Vagina (tissue), 2 donors: ENCODE measurements around the gene DIO3. TPM values are rescaled to one million over a fixed set of nuclear protein-coding genes. Genes with fewer than 3 reads are reported as not detected.

ENCODE experiments used
- DNase-seq, 2 donors: peaks; one replicate each; pipeline ENCODE4 v3.0.0-alpha.2; 2017; ENCODE audit errors: extremely low spot score in 2 of 2
- H3K27ac ChIP-seq: fragments of 200-600 bp; sonication (generic); one replicate; pipeline ENCODE4 v1.5.1; 2019
- H3K27me3 ChIP-seq: fragments of 200-600 bp; sonication (generic); one replicate; pipeline ENCODE4 v1.5.1; 2019
- H3K36me3 ChIP-seq, 2 donors: fragments of 200-600 bp; sonication (generic); one replicate each; pipeline ENCODE4 v1.5.1; 2017 to 2019
- H3K4me1 ChIP-seq: fragments of 200-600 bp; sonication (generic); one replicate; pipeline ENCODE4 v1.5.1; 2019
- H3K4me3 ChIP-seq, 2 donors: fragments of 200-600 bp; sonication (generic); 1 replicate in 1 of 2; 2 replicates in 1 of 2; pipeline ENCODE4 v1.5.1; 2016 to 2019
- H3K9me3 ChIP-seq: fragments of 200-600 bp; sonication (generic); one replicate; pipeline ENCODE4 v1.5.1; 2019
- CTCF ChIP-seq, 3 experiments: fragments of 450-650 bp in 2 of 3; fragments of 200-600 bp in 1 of 3; sonication (generic) in 1 of 3; IDR thresholded peaks; one replicate each; pipeline ENCODE4 v1.5.1; 2017 to 2019; ENCODE audit warnings: antibody characterized with exemption in 3 of 3, mild to moderate bottlenecking in 2 of 3, moderate library complexity in 2 of 3
- POLR2A ChIP-seq, 2 donors: fragments of 450-650 bp; IDR thresholded peaks; one replicate each; pipeline ENCODE4 v1.6.1; 2017; ENCODE audit warnings: antibody characterized with exemption in 2 of 2, mild to moderate bottlenecking in 2 of 2, moderate library complexity in 2 of 2
- POLR2AphosphoS5 ChIP-seq, 2 donors: sonication (generic); formaldehyde crosslinking; IDR thresholded peaks; one replicate each; pipeline ENCODE4 v1.9.0; 2017; ENCODE audit warnings: antibody characterized with exemption in 2 of 2, mild to moderate bottlenecking in 2 of 2, low read depth in 1 of 2; ENCODE audit not compliant: insufficient read depth in 1 of 2
- intact Hi-C: fragments of 100-400 bp; cut with DNase I; formaldehyde crosslinking; loops from one replicate; pipeline ENCODE4 v1.15.1; 2023
- total RNA-seq: library from RNA; depleted of rRNA; stranded (reverse); fragments of >200 nt; gene quantifications from one replicate; pipeline ENCODE4 v1.2.3, GENCODE V29; 2016

Gene DIO3
- total RNA-seq, 1 donor from 2014 or later, result 52.1 TPM

GRCh38 chr14:101589486-101590015, 28.3 kb downstream of the DIO3 start:
- Histone ChIP-seq H3K27me3 (no peaks in the 10 kb centered on the region), H3K9me3 (no peaks in the 10 kb centered on the region), H3K4me3 (no peak overlapping the region), H3K4me1 (no peaks in the 10 kb centered on the region), H3K36me3 (no peaks in the 10 kb centered on the region), H3K27ac (no peak overlapping the region)
- intact Hi-C loops, result no loop called here
- TF ChIP-seq POLR2A (IDR thresholded peaks at IDR 0.05) (no peak), CTCF (IDR thresholded peaks at IDR 0.05) (no peak), POLR2AphosphoS5 (IDR thresholded peaks at IDR 0.05; ENCODE audit: insufficient read depth in 1 of 2, low read depth in 1 of 2) (no peak)
- peak in 1 of 2 donors; percentile 72 for DNase-seq

- DNase-seq, result peak in 1 of 2 donors; percentile 84
- Histone ChIP-seq H3K27me3 (no peaks in the 10 kb centered on the region), H3K27ac (no peak overlapping the region), H3K36me3 (no peaks in the 10 kb centered on the region), H3K4me3 (no peak overlapping the region), H3K9me3 (no peaks in the 10 kb centered on the region), H3K4me1 (no peaks in the 10 kb centered on the region)
- TF ChIP-seq POLR2A (IDR thresholded peaks at IDR 0.05) (no peak), POLR2AphosphoS5 (IDR thresholded peaks at IDR 0.05; ENCODE audit: insufficient read depth in 1 of 2, low read depth in 1 of 2) (no peak), CTCF (IDR thresholded peaks at IDR 0.05) (no peak)
- intact Hi-C loops, result no loop called here
Measured at GRCh38 chr14:101590062-101590461, 28.8 kb downstream of the DIO3 start.

- Histone ChIP-seq H3K9me3 (no peaks in the 10 kb centered on the region), H3K4me3 (no peak overlapping the region), H3K36me3 (no peaks in the 10 kb centered on the region), H3K4me1 (no peaks in the 10 kb centered on the region), H3K27ac (no peak overlapping the region), H3K27me3 (no peaks in the 10 kb centered on the region)
- TF ChIP-seq CTCF (IDR thresholded peaks at IDR 0.05) (no peak), POLR2AphosphoS5 (IDR thresholded peaks at IDR 0.05; ENCODE audit: insufficient read depth in 1 of 2, low read depth in 1 of 2) (no peak), POLR2A (IDR thresholded peaks at IDR 0.05) (no peak)
- DNase-seq, result peak in 1 of 2 donors; percentile 37
- intact Hi-C loops, result no loop called here
Measured at GRCh38 chr14:101590616-101591015, 29.3 kb downstream of the DIO3 start.

- Histone ChIP-seq H3K4me3 (no peak overlapping the region), H3K27me3 (no peaks in the 10 kb centered on the region), H3K4me1 (no peaks in the 10 kb centered on the region), H3K9me3 (no peaks in the 10 kb centered on the region), H3K36me3 (no peaks in the 10 kb centered on the region), H3K27ac (no peak overlapping the region)
- no peak for TF ChIP-seq CTCF (IDR thresholded peaks at IDR 0.05)
- no peak for TF ChIP-seq POLR2A (IDR thresholded peaks at IDR 0.05)
- no peak for TF ChIP-seq POLR2AphosphoS5 (IDR thresholded peaks at IDR 0.05; ENCODE audit: insufficient read depth in 1 of 2, low read depth in 1 of 2)
- DNase-seq, result peak in 1 of 2 donors; percentile 91
- intact Hi-C loops, result no loop called here
Measured at GRCh38 chr14:101591121-101591520, 29.8 kb downstream of the DIO3 start.

- no peak overlapping the region for H3K4me3 ChIP-seq
- H3K27me3 ChIP-seq, result no peaks in the 10 kb centered on the region
- TF ChIP-seq POLR2AphosphoS5 (IDR thresholded peaks at IDR 0.05; ENCODE audit: insufficient read depth in 1 of 2, low read depth in 1 of 2) (no peak), POLR2A (IDR thresholded peaks at IDR 0.05) (no peak), CTCF (IDR thresholded peaks at IDR 0.05) (no peak)
- H3K27ac ChIP-seq, result no peak overlapping the region
- DNase-seq, result peak in 1 of 2 donors; percentile 72
- H3K4me1 ChIP-seq, result no peaks in the 10 kb centered on the region
- intact Hi-C loops, result no loop called here
- no peaks in the 10 kb centered on the region for H3K36me3 ChIP-seq
- no peaks in the 10 kb centered on the region for H3K9me3 ChIP-seq
Measured at GRCh38 chr14:101591582-101591981, 30.3 kb downstream of the DIO3 start.
